Measurements from ENCODE around the gene BICC1.

GRCh38 chr10:58797356-58797755 lies 284.7 kb downstream of the BICC1 start:
- TF ChIP-seq CTCF (IDR thresholded peaks at IDR 0.05), result no peak
- TF ChIP-seq REST (IDR thresholded peaks at IDR 0.05; ENCODE audit: insufficient read depth in 1 of 2, low read depth in 2 of 2, low read length in 1 of 2), result no peak
- no peak for TF ChIP-seq POLR2AphosphoS5 (IDR thresholded peaks at IDR 0.05; ENCODE audit: low read depth, low read length)
- no peak for TF ChIP-seq SIN3A (IDR thresholded peaks at IDR 0.05; ENCODE audit: borderline replicate concordance, insufficient read depth, low read depth, low read length)
